Activated B cell treated with CpG ODN at 0.5 μM for 24 hours (primary cell): ENCODE data around the gene NEURL1B. TPM values are rescaled to one million over a fixed set of nuclear protein-coding genes. Genes with fewer than 3 reads are reported as not detected.

Source experiments
- ATAC-seq: fragments of 200-7000 bp; cut with Tn5 transposase; one replicate; pipeline ENCODE4 v1.10.0; 2021; ENCODE audit warnings: low read depth, mild to moderate bottlenecking, moderate library complexity
- CTCF ChIA-PET: fragments of 350-600 bp; sonication (Branson Sonifier 250); formaldehyde crosslinking; loops from one replicate; lab custom pipeline; 2021; ENCODE audit warnings: antibody characterized with exemption; lab: Charles Lee
- POLR2A ChIA-PET: fragments of 350-600 bp; sonication (Branson Sonifier 250); formaldehyde crosslinking; loops from one replicate; lab custom pipeline; 2021; ENCODE audit warnings: antibody characterized with exemption; lab: Charles Lee
- DNase-seq: peaks from one replicate; pipeline ENCODE4 v3.0.0; 2022
- H3K27ac Mint-ChIP-seq: one replicate; pipeline ENCODE4 v1.8.0; 2020; ENCODE audit warnings: mixed read lengths
- H3K27me3 Mint-ChIP-seq: one replicate; pipeline ENCODE4 v1.8.0; 2021; ENCODE audit warnings: mixed read lengths
- H3K36me3 Mint-ChIP-seq: one replicate; pipeline ENCODE4 v1.8.0; 2021; ENCODE audit warnings: low read depth, mixed read lengths
- H3K4me1 Mint-ChIP-seq: one replicate; pipeline ENCODE4 v1.8.0; 2021; ENCODE audit warnings: mixed read lengths
- H3K4me3 Mint-ChIP-seq: one replicate; pipeline ENCODE4 v1.8.0; 2020; ENCODE audit warnings: mild to moderate bottlenecking, mixed read lengths
- H3K9me3 Mint-ChIP-seq: one replicate; pipeline ENCODE4 v1.8.0; 2020; ENCODE audit warnings: mixed read lengths
- intact Hi-C: fragments of 100-400 bp; cut with micrococcal nuclease; formaldehyde crosslinking; loops from one replicate; pipeline ENCODE4 v1.15.1; 2024
- total RNA-seq: library from RNA; stranded (reverse); gene quantifications from 2 replicates; pipeline ENCODE4 v1.2.3, GENCODE V29; 2022
- TF ChIP-seq, protein P1 (sequence below): fragments of 200-600 bp; IDR thresholded peaks from one replicate; pipeline ENCODE4 v1.8.0; 2022; ENCODE audit warnings: antibody characterized with exemption, mild to moderate bottlenecking

The NEURL1B gene
- total RNA-seq, 1 donor from 2014 or later = 0.09 TPM

- H3K36me3 Mint-ChIP-seq = no peaks in the 10 kb centered on the region
- H3K9me3 Mint-ChIP-seq = no peaks in the 10 kb centered on the region
- intact Hi-C loops = loop anchor here (2.0 to 5.0 kb wide), 5 partner anchors 403 to 1277 kb away; partner anchors contain the start of gene FGF18
- H3K4me3 Mint-ChIP-seq = no peak overlapping the region
- no peak overlapping the region for H3K27ac Mint-ChIP-seq
- no peaks in the 10 kb centered on the region for H3K27me3 Mint-ChIP-seq
- TF ChIP-seq, protein P1, sequence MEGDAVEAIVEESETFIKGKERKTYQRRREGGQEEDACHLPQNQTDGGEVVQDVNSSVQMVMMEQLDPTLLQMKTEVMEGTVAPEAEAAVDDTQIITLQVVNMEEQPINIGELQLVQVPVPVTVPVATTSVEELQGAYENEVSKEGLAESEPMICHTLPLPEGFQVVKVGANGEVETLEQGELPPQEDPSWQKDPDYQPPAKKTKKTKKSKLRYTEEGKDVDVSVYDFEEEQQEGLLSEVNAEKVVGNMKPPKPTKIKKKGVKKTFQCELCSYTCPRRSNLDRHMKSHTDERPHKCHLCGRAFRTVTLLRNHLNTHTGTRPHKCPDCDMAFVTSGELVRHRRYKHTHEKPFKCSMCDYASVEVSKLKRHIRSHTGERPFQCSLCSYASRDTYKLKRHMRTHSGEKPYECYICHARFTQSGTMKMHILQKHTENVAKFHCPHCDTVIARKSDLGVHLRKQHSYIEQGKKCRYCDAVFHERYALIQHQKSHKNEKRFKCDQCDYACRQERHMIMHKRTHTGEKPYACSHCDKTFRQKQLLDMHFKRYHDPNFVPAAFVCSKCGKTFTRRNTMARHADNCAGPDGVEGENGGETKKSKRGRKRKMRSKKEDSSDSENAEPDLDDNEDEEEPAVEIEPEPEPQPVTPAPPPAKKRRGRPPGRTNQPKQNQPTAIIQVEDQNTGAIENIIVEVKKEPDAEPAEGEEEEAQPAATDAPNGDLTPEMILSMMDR = no peak
- no peak for DNase-seq
- ChIA-PET POLR2A (interaction anchor here (0.9 kb wide), 1 partner anchor 264 kb away, joined by 3 read pairs; the partner anchor contains the start of gene RPL26L1), CTCF (interaction anchor here (1.8 kb wide), 1 partner anchor 10 kb away, joined by 9 read pairs; no protein-coding TSS in a partner anchor)
- H3K4me1 Mint-ChIP-seq = peaks cover 10% of the 10 kb centered on the region
- no peak for ATAC-seq
These were observed 54.4 kb downstream of the NEURL1B start for GRCh38 chr5:172695232-172696054.

GRCh38 chr5:172696171-172696849 lies 55.2 kb downstream of the NEURL1B start:
- Mint-ChIP-seq H3K9me3 (no peaks in the 10 kb centered on the region), H3K27me3 (peaks cover 7% of the 10 kb centered on the region), H3K36me3 (no peaks in the 10 kb centered on the region), H3K4me3 (peak overlapping the region; percentile 89), H3K27ac (no peak overlapping the region), H3K4me1 (peaks cover 10% of the 10 kb centered on the region)
- ATAC-seq = no peak
- TF ChIP-seq, protein P1 = no peak
- POLR2A ChIA-PET = no interaction called here
- CTCF ChIA-PET = interaction anchor here (0.9 to 2.6 kb wide), 7 partner anchors 11 to 784 kb away, joined by 3 to 18 read pairs (median 5); no protein-coding TSS in a partner anchor
- intact Hi-C loops = loop anchor here (2.0 to 5.0 kb wide), 5 partner anchors 404 to 1278 kb away; partner anchors contain the start of gene FGF18
- DNase-seq = no peak

- peak; percentile 94 for ATAC-seq
- H3K4me3 Mint-ChIP-seq = peak overlapping the region; percentile 89
These were observed 56.4 kb downstream of the NEURL1B start for GRCh38 chr5:172697123-172698121.

DNA sequence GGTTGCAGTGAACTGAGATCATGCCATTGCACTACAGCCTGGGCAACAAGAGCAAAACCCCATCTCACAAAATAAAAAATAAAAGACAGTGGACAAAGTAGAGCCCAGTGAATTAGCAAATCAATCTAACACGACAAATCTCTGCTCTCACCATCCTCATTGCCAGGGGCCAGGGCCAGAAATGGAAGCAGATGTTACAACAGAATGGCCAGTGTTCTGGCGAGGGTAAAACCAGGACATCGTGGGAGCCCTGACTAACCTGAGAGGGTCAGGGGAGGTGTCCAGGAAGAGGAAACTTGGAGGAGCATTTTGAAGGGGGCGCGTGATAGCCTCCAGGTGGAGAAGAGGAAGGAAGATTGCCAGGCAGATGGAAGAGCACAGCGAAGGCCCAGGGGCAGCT lies 58.4 kb downstream of the NEURL1B start:
- Mint-ChIP-seq H3K27ac (no peak overlapping the region), H3K36me3 (no peaks in the 10 kb centered on the region), H3K4me3 (no peak overlapping the region), H3K27me3 (peaks cover 31% of the 10 kb centered on the region), H3K4me1 (peaks cover 19% of the 10 kb centered on the region), H3K9me3 (no peaks in the 10 kb centered on the region)
- ATAC-seq (no peak), DNase-seq (no peak)
- TF ChIP-seq, protein P1 = no peak
- ChIA-PET CTCF (interaction anchor here (1.3 kb wide), 1 partner anchor 236 kb away, joined by 4 read pairs; no protein-coding TSS in a partner anchor), POLR2A (no interaction called here)
- intact Hi-C loops = loop anchor here (5.0 kb wide), 1 partner anchor 787 kb away; no protein-coding TSS in a partner anchor

More at GRCh38 chr5:172697123-172698121, 56.4 kb downstream of the NEURL1B start:
- Mint-ChIP-seq H3K4me1 (peaks cover 19% of the 10 kb centered on the region), H3K27me3 (peaks cover 16% of the 10 kb centered on the region), H3K36me3 (no peaks in the 10 kb centered on the region), H3K27ac (peak overlapping the region; percentile 84), H3K9me3 (no peaks in the 10 kb centered on the region)
- peak; percentile 64 for DNase-seq
- intact Hi-C loops = loop anchor here (1.0 to 5.0 kb wide), 7 partner anchors 218 to 1279 kb away; partner anchors contain the start of gene FGF18
- POLR2A ChIA-PET = interaction anchor here (0.6 kb wide), 1 partner anchor 313 kb away, joined by 3 read pairs; no protein-coding TSS in a partner anchor
- CTCF ChIA-PET = interaction anchor here (0.9 to 2.6 kb wide), 11 partner anchors 12 to 785 kb away, joined by 3 to 18 read pairs (median 5); no protein-coding TSS in a partner anchor
- TF ChIP-seq, protein P1 = no peak
